ENCODE data around the gene TRIM15. TPM values are rescaled to one million over a fixed set of nuclear protein-coding genes. Genes with fewer than 3 reads are reported as not detected.
A peak's percentile ranks its signal among the peaks of the same experiment; 100 is the strongest.

TRIM15 gene
- total RNA-seq, 1 donor from 2014 or later: not detected

DNA sequence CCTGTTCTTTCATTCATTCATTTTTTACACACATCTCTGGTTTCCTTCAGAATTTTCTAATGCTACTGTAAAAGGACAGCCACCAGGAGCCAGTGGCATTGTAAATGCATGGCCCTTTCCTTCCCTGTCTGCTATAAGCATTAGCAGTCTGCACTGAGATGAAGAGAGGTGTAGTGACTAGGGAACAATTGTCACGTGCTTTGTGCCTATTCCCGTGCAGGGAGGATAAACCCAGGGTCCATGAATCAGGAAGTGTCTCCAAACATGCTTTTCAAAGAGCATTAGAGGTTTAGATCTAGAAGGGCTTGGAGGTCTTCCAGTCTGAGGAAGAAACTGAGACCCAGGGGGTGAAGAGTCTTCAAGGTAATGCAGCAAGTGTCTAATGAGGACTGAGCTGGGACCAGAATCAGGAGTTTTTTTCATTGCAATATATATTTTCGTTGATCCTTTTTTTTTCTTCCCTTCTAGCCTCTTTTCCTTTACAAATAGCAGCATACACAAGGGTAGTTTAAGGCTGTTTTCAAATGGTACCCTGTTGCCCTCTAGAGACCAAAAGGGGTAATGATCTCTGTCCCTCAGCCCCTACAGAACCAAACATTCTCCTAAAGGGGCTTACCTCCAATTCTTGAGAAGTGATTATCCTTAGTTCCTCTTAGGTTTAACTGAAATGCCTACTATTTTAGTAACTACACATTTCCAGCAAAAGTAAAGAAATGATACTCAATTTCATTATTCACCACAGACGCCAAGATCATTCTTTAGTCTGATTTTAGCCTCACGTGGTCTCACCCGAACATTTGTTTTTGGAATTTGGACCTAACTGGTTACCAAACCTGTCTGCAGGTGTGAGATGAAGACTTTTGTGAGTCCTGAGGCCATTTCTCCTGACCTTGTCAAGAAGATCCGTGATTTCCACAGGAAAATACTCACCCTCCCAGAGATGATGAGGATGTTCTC lies 6.6 kb downstream of the TRIM15 start:
- no peak for DNase-seq (ENCODE audit: low read depth, low spot score)
- no peak overlapping the region for H3K27ac Mint-ChIP-seq (ENCODE audit: unreplicated experiment)
- TF ChIP-seq, protein P1, sequence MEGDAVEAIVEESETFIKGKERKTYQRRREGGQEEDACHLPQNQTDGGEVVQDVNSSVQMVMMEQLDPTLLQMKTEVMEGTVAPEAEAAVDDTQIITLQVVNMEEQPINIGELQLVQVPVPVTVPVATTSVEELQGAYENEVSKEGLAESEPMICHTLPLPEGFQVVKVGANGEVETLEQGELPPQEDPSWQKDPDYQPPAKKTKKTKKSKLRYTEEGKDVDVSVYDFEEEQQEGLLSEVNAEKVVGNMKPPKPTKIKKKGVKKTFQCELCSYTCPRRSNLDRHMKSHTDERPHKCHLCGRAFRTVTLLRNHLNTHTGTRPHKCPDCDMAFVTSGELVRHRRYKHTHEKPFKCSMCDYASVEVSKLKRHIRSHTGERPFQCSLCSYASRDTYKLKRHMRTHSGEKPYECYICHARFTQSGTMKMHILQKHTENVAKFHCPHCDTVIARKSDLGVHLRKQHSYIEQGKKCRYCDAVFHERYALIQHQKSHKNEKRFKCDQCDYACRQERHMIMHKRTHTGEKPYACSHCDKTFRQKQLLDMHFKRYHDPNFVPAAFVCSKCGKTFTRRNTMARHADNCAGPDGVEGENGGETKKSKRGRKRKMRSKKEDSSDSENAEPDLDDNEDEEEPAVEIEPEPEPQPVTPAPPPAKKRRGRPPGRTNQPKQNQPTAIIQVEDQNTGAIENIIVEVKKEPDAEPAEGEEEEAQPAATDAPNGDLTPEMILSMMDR (conservative IDR thresholded peaks at IDR 0.05): peak; percentile 80
- H3K36me3 Mint-ChIP-seq (ENCODE audit: low read depth): no peaks in the 10 kb centered on the region
- H3K9me3 Mint-ChIP-seq: no peaks in the 10 kb centered on the region
- no peak overlapping the region for H3K4me3 Mint-ChIP-seq
- H3K27me3 Mint-ChIP-seq (ENCODE audit: low read depth): peaks cover 96% of the 10 kb centered on the region
- peaks cover 5% of the 10 kb centered on the region for H3K4me1 Mint-ChIP-seq

DNA sequence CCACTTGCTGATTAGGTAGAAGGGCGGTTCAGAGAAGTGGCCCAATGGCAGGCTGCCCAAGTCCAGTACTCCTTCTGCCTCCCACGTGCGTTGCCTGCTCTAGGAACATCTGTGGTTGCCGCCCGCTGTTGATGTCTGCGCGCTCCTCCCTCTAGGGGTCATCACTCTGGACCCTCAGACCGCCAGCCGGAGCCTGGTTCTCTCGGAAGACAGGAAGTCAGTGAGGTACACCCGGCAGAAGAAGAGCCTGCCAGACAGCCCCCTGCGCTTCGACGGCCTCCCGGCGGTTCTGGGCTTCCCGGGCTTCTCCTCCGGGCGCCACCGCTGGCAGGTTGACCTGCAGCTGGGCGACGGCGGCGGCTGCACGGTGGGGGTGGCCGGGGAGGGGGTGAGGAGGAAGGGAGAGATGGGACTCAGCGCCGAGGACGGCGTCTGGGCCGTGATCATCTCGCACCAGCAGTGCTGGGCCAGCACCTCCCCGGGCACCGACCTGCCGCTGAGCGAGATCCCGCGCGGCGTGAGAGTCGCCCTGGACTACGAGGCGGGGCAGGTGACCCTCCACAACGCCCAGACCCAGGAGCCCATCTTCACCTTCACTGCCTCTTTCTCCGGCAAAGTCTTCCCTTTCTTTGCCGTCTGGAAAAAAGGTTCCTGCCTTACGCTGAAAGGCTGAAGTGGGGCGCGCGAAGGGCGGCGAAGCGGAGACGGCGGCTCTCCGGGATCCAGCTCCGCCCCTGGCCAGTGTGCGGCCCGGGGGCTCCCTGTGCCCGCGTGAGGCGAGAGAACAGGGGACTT lies 8.5 kb downstream of the TRIM15 start:
- TF ChIP-seq, protein P1 (conservative IDR thresholded peaks at IDR 0.05): peak; percentile 13
- no peak overlapping the region for H3K27ac Mint-ChIP-seq (ENCODE audit: unreplicated experiment)
- peak overlapping the region; percentile 45 for H3K4me3 Mint-ChIP-seq
- H3K36me3 Mint-ChIP-seq (ENCODE audit: low read depth): no peaks in the 10 kb centered on the region
- peaks cover 5% of the 10 kb centered on the region for H3K4me1 Mint-ChIP-seq
- peak; percentile 31 for DNase-seq (ENCODE audit: low read depth, low spot score)
- no peaks in the 10 kb centered on the region for H3K9me3 Mint-ChIP-seq
- peaks cover 96% of the 10 kb centered on the region for H3K27me3 Mint-ChIP-seq (ENCODE audit: low read depth)

DNA sequence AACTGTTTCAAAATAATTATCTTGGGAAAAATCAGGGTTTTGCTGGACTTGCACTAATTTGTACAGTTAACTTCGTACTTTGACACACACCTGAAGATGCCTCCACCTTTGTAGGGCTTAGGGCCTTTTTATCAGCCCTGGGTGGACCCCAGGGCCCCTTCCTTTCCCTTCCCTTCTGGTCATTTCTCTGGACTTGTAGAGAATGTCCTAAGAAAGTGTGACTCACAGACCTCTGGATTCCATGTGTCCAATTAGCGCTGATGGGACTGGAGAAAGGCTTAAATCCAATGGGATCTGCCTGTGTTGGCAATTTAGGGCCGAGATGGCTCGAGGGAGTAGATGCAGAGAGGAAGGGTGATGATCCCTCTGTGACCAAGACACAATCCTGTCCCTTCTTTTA lies 9.3 kb downstream of the TRIM15 start:
- Mint-ChIP-seq H3K4me3 (no peak overlapping the region), H3K9me3 (no peaks in the 10 kb centered on the region), H3K27ac (ENCODE audit: unreplicated experiment) (no peak overlapping the region), H3K27me3 (ENCODE audit: low read depth) (peaks cover 98% of the 10 kb centered on the region), H3K4me1 (peaks cover 5% of the 10 kb centered on the region), H3K36me3 (ENCODE audit: low read depth) (no peaks in the 10 kb centered on the region)
- no peak for DNase-seq (ENCODE audit: low read depth, low spot score)
- TF ChIP-seq, protein P1 (conservative IDR thresholded peaks at IDR 0.05): no peak

DNA sequence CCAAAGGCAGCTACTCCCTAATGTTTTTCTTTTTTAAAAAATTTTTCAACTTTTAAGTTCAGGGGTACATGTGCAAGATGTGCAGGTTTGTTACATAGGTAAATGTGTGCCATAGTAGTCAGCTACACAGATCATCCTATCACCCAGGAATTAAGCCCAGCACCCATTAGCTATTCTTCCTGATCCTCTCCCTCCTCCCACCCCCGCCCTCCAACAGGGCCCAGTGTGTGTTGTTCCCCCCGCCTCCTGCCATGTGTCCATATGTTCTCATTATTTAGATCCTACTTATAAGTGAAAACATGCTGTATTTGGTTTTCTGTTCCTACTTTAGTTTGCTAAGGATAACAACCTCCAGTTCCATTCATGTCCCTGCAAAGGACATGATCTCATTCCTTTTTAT lies 12.4 kb downstream of the TRIM15 start:
- Mint-ChIP-seq H3K4me1 (peaks cover 5% of the 10 kb centered on the region), H3K9me3 (peaks cover 7% of the 10 kb centered on the region), H3K27ac (ENCODE audit: unreplicated experiment) (no peak overlapping the region), H3K4me3 (no peak overlapping the region), H3K27me3 (ENCODE audit: low read depth) (peaks cover 87% of the 10 kb centered on the region), H3K36me3 (ENCODE audit: low read depth) (peaks cover under 1% of the 10 kb centered on the region)
- TF ChIP-seq, protein P1 (conservative IDR thresholded peaks at IDR 0.05): no peak
- no peak for DNase-seq (ENCODE audit: low read depth, low spot score)

DNA sequence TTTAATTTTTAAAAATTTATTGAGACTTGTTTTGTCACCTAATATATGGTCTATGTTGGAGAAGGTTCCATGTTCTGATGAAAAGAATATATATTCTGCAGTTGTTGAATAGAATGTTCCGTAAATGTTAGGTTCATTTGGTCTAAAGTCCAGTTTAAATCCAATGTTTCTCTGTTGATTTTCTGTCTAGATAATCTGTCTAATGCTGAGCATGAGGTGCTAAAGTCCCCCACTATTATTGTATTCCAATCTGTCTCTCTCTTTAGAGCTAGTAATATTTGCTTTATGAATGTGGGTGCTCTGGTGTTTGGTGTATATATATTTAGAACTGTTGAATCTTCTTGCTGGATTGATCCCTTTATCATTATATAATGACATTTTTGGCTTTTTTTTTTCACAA lies 15.5 kb downstream of the TRIM15 start:
- H3K27ac Mint-ChIP-seq (ENCODE audit: unreplicated experiment): no peak overlapping the region
- peaks cover 5% of the 10 kb centered on the region for H3K36me3 Mint-ChIP-seq (ENCODE audit: low read depth)
- no peak overlapping the region for H3K4me3 Mint-ChIP-seq
- no peak for DNase-seq (ENCODE audit: low read depth, low spot score)
- H3K9me3 Mint-ChIP-seq: peaks cover 10% of the 10 kb centered on the region
- no peaks in the 10 kb centered on the region for H3K4me1 Mint-ChIP-seq
- peaks cover 59% of the 10 kb centered on the region for H3K27me3 Mint-ChIP-seq (ENCODE audit: low read depth)
- TF ChIP-seq, protein P1 (conservative IDR thresholded peaks at IDR 0.05): no peak
